GM13977 (cell line): Measurements from ENCODE around the gene SLC35F2.
"Not testable (repeated sequence)": the region's sequence is repeated elsewhere in the genome, so short reads cannot be mapped to it uniquely, and the experiment has no call there.

Source experiments
- DNase-seq: peaks from one replicate; pipeline ENCODE4 v3.0.0; 2012; ENCODE audit warnings: low spot score
- CTCF ChIP-seq: IDR thresholded peaks from 2 replicates; pipeline ENCODE4 v1.5.1; 2012; ENCODE audit warnings: mild to moderate bottlenecking, control low read depth; ENCODE audit not compliant: insufficient read depth; ENCODE audit errors: extremely low read depth, missing control alignments
- in situ Hi-C: fragments of 300-500 bp; cut with MboI; formaldehyde crosslinking; loops from one replicate; pipeline ENCODE4 v1.12.0; 2022; ENCODE audit warnings: low sequenced_read_pairs, low pct_unique_long_range_greater_than_20kb, mixed read lengths, inconsistent platforms; ENCODE audit not compliant: unreplicated experiment

The SLC35F2 gene

GRCh38 chr11:107860688-107861087, 2.1 kb upstream of the SLC35F2 start:
- no peak for DNase-seq
- in situ Hi-C loops, result no loop called here
- no peak for TF ChIP-seq CTCF

- in situ Hi-C loops, DNase-seq: not testable (repeated sequence)
Observed at GRCh38 chr11:107860240-107860620, 1.6 kb upstream of the SLC35F2 start.

GRCh38 chr11:107859459-107860239, 1.1 kb upstream of the SLC35F2 start:
- in situ Hi-C loops, result no loop called here
- DNase-seq, result peak; percentile 41
- TF ChIP-seq CTCF, result no peak

- TF ChIP-seq CTCF, result no peak
- DNase-seq, result no peak
- in situ Hi-C loops, result no loop called here
Observed at GRCh38 chr11:107857550-107858216, 904 bp downstream of the SLC35F2 start.

- DNase-seq, result no peak
- TF ChIP-seq CTCF, result no peak
- in situ Hi-C loops, result no loop called here
Observed at GRCh38 chr11:107856981-107857517, 1.5 kb downstream of the SLC35F2 start.

- in situ Hi-C loops, result no loop called here
- TF ChIP-seq CTCF, result no peak
- no peak for DNase-seq
Observed at GRCh38 chr11:107856180-107856980, 2.2 kb downstream of the SLC35F2 start.

GRCh38 chr11:107853070-107853469, 5.5 kb downstream of the SLC35F2 start:
- no peak for DNase-seq
- in situ Hi-C loops, result no loop called here
- no peak for TF ChIP-seq CTCF
